GM10266 (cell line): Measurements from ENCODE around the gene TMPRSS9.

Experiments
- DNase-seq: peaks from one replicate; pipeline ENCODE4 v3.0.0; 2012; ENCODE audit errors: extremely low spot score
- CTCF ChIP-seq: IDR thresholded peaks from 2 replicates; pipeline ENCODE4 v1.5.1; 2012; ENCODE audit warnings: mild to moderate bottlenecking, low read depth; ENCODE audit not compliant: control insufficient read depth, insufficient read depth; ENCODE audit errors: missing control alignments

Gene TMPRSS9

GRCh38 chr19:2362046-2362969 lies 2.2 kb downstream of the TMPRSS9 start:
- TF ChIP-seq CTCF = no peak

GRCh38 chr19:2362970-2363300 lies 2.9 kb downstream of the TMPRSS9 start:
- DNase-seq = no peak
- TF ChIP-seq CTCF = no peak

More at GRCh38 chr19:2362046-2362969, 2.2 kb downstream of the TMPRSS9 start:
- no peak for DNase-seq

GRCh38 chr19:2363419-2363818 lies 3.4 kb downstream of the TMPRSS9 start:
- no peak for TF ChIP-seq CTCF
- DNase-seq = no peak

- TF ChIP-seq CTCF = no peak
- DNase-seq = no peak
Observed at GRCh38 chr19:2365201-2365970, 5.3 kb downstream of the TMPRSS9 start.

GRCh38 chr19:2371656-2372055 lies 11.6 kb downstream of the TMPRSS9 start:
- TF ChIP-seq CTCF = no peak
- DNase-seq = no peak

- TF ChIP-seq CTCF = no peak
- DNase-seq = no peak
Observed at GRCh38 chr19:2372076-2372612, 12.1 kb downstream of the TMPRSS9 start.
